ENCODE measurements around the gene DUSP16. TPM values are rescaled to one million over a fixed set of nuclear protein-coding genes. Genes with fewer than 3 reads are reported as not detected.

Gene DUSP16
- total RNA-seq: 5.7 and 6.2 TPM in 2 replicates

GRCh38 chr12:12562585-12563261 lies at the start of gene DUSP16:
TSS of gene DUSP16 (minus strand) at chr12:12562863. CDS start at chr12:12521098, 41,765 bp downstream.

GRCh38 chr12:12611512-12612306 lies 49.0 kb upstream of the DUSP16 start, which contains the start of gene CREBL2:
TSS of gene CREBL2 (plus strand) at chr12:12611876. CDS start at chr12:12612173, 297 bp downstream.

Other genes starting within 250 kb of the DUSP16 start
- gene MANSC1, start 212.6 kb downstream of the DUSP16 start, total RNA-seq: 2.2 and 3.3 TPM in 2 replicates
- 13.5 and 19.5 TPM in 2 replicates for gene BORCS5, start 205.8 kb downstream of the DUSP16 start, total RNA-seq
- gene CREBL2, start 49.0 kb upstream of the DUSP16 start, total RNA-seq: 26.6 and 27.2 TPM in 2 replicates
- 0.20 and 0.73 TPM in 2 replicates for gene GPR19, start 133.3 kb upstream of the DUSP16 start, total RNA-seq
- gene CDKN1B, start 154.5 kb upstream of the DUSP16 start, total RNA-seq: 18.6 and 22.8 TPM in 2 replicates
- 5.1 and 5.5 TPM in 2 replicates for gene APOLD1, start 222.8 kb upstream of the DUSP16 start, total RNA-seq

Measured in subcutaneous preadipocyte (primary cell).